GM06990 (cell line): ENCODE measurements around the gene ENDOG.
A peak's percentile ranks its signal among the peaks of the same experiment; 100 is the strongest.
"Not testable (repeated sequence)": the region's sequence is repeated elsewhere in the genome, so short reads cannot be mapped to it uniquely, and the experiment has no call there.

Experiments
- DNase-seq: peaks from one replicate; pipeline ENCODE4 v3.0.0-alpha.2; 2011; ENCODE audit not compliant: insufficient read length; ENCODE audit errors: extremely low read depth
- H3K27me3 ChIP-seq: replicated peaks from 2 replicates; pipeline ENCODE4 v1.6.0; 2011; ENCODE audit warnings: low read length; ENCODE audit not compliant: control insufficient read depth, insufficient read depth
- H3K36me3 ChIP-seq: 2 replicates; pipeline ENCODE4 v1.5.1; 2011; ENCODE audit warnings: low read length; ENCODE audit not compliant: control insufficient read depth, insufficient read depth
- H3K4me3 ChIP-seq: replicated peaks from 2 replicates; pipeline ENCODE4 v1.5.1; 2011; ENCODE audit warnings: low read depth, mild to moderate bottlenecking, control low read depth, low read length
- TF ChIP-seq, protein P1 (sequence below): IDR thresholded peaks from 2 replicates; pipeline ENCODE4 v1.5.1; 2011; ENCODE audit warnings: low read length, control low read depth, mild to moderate bottlenecking, inconsistent platforms; ENCODE audit not compliant: insufficient read depth, poor library complexity, severe bottlenecking

The ENDOG gene

DNA sequence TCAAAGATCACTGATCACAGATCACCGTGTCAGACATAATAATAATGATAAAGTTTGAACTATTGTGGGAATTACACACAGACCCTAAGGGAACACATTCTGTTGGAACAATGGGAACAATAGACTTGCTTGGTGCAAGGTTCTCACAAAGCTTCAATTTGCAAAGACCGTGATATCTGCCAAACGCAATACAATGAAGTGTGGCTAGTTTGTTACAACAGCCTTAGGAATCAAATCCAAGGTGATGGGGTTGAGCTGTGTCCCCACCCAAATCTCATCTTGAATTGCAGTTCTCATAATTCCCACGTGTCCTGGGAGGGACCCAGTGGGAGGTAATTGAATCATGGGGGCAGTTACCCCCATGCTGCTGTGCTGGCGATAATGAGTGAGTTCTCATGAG, 42.6 kb downstream of the ENDOG start:
- H3K36me3 ChIP-seq: no peaks in the 10 kb centered on the region
- TF ChIP-seq, protein P1, sequence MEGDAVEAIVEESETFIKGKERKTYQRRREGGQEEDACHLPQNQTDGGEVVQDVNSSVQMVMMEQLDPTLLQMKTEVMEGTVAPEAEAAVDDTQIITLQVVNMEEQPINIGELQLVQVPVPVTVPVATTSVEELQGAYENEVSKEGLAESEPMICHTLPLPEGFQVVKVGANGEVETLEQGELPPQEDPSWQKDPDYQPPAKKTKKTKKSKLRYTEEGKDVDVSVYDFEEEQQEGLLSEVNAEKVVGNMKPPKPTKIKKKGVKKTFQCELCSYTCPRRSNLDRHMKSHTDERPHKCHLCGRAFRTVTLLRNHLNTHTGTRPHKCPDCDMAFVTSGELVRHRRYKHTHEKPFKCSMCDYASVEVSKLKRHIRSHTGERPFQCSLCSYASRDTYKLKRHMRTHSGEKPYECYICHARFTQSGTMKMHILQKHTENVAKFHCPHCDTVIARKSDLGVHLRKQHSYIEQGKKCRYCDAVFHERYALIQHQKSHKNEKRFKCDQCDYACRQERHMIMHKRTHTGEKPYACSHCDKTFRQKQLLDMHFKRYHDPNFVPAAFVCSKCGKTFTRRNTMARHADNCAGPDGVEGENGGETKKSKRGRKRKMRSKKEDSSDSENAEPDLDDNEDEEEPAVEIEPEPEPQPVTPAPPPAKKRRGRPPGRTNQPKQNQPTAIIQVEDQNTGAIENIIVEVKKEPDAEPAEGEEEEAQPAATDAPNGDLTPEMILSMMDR: no peak
- no peaks in the 10 kb centered on the region for H3K27me3 ChIP-seq
- no peak overlapping the region for H3K4me3 ChIP-seq
- no peak for DNase-seq

DNA sequence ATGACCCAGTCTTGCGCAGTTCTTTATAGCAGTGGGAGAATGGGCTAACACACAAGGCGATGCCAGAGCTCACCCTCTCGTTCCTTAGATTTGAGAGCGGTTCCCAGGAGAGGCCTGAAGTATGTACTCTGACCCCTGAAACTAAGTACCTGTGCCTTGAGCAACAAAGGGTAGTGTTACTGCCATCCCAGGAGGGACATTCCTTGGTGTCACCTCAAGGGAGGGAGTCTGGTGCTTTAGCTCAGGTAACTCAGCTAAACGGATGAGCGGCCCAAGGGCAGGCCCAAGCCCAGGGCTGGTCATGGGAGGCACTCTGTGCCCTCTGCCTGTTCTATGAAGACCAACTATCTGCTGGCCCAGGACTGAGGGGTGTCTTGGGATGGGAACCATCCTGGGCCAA, 43.2 kb downstream of the ENDOG start:
- Histone ChIP-seq H3K27me3 (no peaks in the 10 kb centered on the region), H3K4me3 (no peak overlapping the region), H3K36me3 (no peaks in the 10 kb centered on the region)
- no peak for DNase-seq
- TF ChIP-seq, protein P1: no peak

DNA sequence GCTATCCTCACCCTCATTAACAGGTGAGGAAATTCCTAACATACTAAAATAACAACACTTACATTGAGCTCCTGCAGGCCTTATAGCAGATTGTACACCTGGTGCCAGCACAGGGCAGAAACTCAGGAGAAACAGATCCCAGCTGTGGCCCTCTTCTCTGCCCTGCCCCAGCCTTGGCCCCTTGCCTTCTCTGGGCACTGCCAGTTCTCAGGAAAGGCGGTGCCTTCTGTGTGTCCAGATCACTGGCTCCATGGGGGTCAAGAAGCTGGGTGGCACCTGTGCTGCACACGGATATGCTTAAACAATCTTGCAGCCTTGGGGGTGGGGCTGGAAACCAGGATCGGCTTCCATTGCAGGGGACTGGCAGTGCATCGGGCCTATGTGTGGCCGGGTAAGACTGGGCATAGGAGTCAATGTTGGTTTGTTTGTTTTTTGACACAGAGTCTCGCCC, 44.1 kb downstream of the ENDOG start:
- TF ChIP-seq, protein P1: no peak
- DNase-seq: no peak
- Histone ChIP-seq H3K27me3 (no peaks in the 10 kb centered on the region), H3K36me3 (no peaks in the 10 kb centered on the region), H3K4me3 (no peak overlapping the region)

DNA sequence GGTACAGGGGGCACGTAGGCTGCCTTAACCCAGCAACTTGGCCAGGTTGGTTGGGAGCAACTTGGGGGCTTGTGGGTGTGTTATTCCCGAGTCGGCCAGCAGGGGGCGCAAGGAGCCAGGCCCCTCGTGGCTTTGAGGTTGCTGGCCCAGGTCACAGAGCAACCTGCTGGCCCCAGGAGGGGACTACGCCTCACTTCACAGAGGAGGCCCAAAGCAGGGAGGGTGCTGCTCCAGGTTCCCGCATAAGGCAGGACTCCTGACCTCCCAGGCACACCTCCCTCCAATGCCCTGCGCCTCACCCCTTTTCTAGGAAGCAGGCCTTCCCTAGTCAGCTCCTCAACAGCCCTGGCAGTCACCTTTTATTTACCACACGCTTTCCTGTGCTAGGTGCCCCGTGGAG, 45.3 kb downstream of the ENDOG start:
- no peak overlapping the region for H3K4me3 ChIP-seq
- TF ChIP-seq, protein P1: peak; percentile 97
- no peaks in the 10 kb centered on the region for H3K36me3 ChIP-seq
- peak; percentile 79 for DNase-seq
- no peaks in the 10 kb centered on the region for H3K27me3 ChIP-seq

DNA sequence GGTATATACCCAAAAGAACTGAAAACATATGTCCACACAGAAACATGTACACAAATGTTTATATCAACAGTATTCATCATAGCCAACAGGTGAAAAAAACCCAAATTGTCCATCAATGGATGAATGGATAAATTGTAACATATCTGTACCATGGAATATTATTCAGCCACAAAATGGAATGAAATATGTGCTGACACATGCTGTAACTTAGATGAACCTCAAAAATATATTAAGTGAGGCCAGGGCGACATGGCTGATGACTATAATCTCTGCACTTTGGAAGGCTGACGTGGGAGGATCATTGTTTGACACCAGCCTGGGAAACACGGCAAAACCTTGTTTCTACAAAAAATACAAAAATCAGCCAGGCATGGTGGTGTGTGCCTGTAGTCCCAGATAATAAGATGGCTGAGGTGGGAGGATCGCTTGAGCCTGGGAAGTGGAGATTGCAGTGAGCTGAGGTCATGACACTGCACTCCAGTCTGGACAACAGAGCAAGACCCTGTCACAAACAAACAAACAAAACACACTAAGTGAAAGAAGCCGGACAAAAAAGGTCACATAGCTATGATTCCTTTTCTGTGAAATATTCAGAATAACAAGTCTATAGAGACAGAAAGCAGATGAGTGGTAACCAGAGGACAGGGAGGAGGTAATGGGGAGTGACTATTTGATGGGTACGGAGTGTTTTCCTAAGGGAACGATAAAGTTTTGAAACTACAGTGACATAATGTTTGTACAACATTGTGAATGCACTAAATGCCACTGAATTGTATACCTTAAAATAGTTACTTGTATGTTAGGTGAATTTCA, 52.0 kb downstream of the ENDOG start:
- TF ChIP-seq, protein P1: no peak
- no peak for DNase-seq
- Histone ChIP-seq H3K4me3 (no peak overlapping the region), H3K27me3 (no peaks in the 10 kb centered on the region), H3K36me3 (no peaks in the 10 kb centered on the region)

DNA sequence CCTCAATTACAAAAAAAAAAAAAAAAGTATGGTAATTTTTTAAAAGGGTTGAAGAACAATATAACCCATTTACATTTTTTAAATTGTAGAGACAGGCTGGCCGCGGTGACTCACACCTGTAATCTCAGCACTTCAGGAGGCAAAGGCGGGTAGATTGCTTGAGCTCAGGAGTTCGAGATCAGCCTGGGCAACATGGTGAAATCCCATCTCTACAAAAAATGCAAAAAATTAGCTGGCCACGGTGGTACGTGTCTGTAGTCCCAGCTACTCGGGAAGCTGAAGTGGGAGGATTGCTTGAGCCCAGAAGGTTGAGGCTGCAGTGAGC, 52.6 kb downstream of the ENDOG start:
- H3K4me3 ChIP-seq, DNase-seq, H3K27me3 ChIP-seq, H3K36me3 ChIP-seq: not testable (repeated sequence)
